Esophagus squamous epithelium (tissue), 4 donors: ENCODE results near the gene OR52W1.

Experiments used
- POLR2A ChIP-seq, 4 donors: fragments of 450-650 bp; IDR thresholded peaks; one replicate each; pipeline ENCODE4 v1.6.1; 2017; ENCODE audit warnings: antibody characterized with exemption in 4 of 4, mild to moderate bottlenecking in 4 of 4, moderate library complexity in 3 of 4
- TF ChIP-seq, protein P1 (sequence below), 6 experiments: fragments of 450-650 bp in 4 of 6; fragments of 200-600 bp in 2 of 6; sonication (generic) in 2 of 6; IDR thresholded peaks; one replicate each; pipeline ENCODE4 v1.5.1; 2016 to 2019; ENCODE audit warnings: antibody characterized with exemption in 6 of 6, mild to moderate bottlenecking in 4 of 6, moderate library complexity in 4 of 6

DNA sequence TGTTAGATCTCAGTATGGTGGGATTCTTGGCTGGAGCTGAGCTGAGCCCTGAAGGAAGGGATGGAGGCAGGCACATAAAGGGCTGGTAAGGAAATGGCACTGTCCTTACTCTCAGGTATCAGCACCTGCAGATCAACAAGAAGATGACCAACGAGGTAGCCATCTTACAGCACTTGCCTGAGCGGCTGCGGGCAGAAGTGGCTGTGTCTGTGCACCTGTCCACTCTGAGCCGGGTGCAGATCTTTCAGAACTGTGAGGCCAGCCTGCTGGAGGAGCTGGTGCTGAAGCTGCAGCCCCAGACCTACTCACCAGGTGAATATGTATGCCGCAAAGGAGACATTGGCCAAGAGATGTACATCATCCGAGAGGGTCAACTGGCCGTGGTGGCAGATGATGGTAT is 42.3 kb downstream of the OR52W1 start:
- TF ChIP-seq, protein P1, sequence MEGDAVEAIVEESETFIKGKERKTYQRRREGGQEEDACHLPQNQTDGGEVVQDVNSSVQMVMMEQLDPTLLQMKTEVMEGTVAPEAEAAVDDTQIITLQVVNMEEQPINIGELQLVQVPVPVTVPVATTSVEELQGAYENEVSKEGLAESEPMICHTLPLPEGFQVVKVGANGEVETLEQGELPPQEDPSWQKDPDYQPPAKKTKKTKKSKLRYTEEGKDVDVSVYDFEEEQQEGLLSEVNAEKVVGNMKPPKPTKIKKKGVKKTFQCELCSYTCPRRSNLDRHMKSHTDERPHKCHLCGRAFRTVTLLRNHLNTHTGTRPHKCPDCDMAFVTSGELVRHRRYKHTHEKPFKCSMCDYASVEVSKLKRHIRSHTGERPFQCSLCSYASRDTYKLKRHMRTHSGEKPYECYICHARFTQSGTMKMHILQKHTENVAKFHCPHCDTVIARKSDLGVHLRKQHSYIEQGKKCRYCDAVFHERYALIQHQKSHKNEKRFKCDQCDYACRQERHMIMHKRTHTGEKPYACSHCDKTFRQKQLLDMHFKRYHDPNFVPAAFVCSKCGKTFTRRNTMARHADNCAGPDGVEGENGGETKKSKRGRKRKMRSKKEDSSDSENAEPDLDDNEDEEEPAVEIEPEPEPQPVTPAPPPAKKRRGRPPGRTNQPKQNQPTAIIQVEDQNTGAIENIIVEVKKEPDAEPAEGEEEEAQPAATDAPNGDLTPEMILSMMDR (IDR thresholded peaks at IDR 0.05) = no peak
- TF ChIP-seq POLR2A (IDR thresholded peaks at IDR 0.05) = no peak
